NCI-H226 (cell line): ENCODE results near the gene ARVCF.

Source experiments
- DNase-seq: peaks from one replicate; pipeline ENCODE4 v3.0.0-alpha.2; 2015

ARVCF gene

DNA sequence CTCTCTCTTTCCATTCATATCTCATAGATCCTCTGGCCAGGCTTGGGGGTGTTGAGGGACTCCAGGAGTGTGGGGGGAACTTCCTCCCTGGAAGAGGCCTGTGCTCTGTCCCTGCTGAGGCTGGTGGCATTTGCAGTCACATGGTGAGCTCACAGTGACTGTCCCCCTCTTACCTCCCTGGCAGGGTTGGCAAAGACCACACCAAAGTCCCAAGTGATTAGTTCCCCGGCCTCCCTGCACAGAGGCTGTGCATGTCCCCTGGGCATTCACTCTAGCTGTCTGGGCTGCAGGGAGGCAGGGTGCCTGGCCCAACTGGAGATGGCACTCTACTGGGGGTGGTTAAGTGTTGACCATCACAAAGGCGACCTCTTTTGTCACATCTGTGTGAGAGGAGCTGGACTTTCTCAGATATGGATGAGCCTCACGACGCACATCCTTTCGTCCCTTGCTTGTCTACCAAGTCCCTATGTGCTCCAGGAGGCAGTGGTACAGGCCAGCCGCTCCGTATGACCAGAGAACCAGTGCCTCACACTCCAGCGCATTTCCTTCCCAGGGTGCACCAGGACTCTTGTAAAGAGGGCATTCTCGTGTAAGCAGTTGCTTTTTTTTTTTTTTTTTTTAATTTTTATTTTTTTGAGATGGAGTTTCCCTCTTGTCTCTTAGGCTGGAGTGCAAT lies 13.1 kb upstream of the ARVCF start:
- no peak for DNase-seq

- no peak for DNase-seq
Measured at GRCh38 chr22:20028855-20029549, 12.4 kb upstream of the ARVCF start.

- DNase-seq = no peak
Measured at GRCh38 chr22:20027966-20028854, 11.6 kb upstream of the ARVCF start.

DNA sequence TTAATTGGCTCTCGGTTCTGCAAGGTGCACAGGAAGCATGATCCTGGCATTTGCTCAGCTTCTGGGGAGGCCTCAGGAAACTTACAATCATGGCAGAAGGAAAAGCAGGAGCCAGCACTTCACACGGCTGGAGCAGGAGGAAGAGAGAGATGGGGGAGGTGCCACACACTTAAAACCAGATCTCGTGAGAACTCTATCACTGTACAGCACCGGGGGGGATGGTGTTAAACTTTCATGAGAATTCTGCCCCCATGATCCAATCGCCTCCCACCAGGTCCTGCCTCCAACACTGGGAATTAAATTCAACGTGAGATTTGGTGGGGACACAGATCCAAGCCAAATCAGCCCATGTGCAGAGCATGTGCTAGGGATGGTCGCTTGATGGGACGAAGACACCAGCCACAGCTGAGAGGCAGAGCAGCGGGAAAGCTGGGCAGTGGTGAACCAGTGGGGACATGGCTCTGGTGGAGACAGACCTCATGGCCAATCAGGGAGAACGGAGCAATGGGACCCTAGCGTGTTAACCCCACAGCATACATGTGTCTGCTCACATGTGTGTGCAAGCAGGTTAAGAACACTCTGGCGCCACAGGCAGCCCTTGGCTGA lies 10.5 kb upstream of the ARVCF start:
- DNase-seq = no peak

DNA sequence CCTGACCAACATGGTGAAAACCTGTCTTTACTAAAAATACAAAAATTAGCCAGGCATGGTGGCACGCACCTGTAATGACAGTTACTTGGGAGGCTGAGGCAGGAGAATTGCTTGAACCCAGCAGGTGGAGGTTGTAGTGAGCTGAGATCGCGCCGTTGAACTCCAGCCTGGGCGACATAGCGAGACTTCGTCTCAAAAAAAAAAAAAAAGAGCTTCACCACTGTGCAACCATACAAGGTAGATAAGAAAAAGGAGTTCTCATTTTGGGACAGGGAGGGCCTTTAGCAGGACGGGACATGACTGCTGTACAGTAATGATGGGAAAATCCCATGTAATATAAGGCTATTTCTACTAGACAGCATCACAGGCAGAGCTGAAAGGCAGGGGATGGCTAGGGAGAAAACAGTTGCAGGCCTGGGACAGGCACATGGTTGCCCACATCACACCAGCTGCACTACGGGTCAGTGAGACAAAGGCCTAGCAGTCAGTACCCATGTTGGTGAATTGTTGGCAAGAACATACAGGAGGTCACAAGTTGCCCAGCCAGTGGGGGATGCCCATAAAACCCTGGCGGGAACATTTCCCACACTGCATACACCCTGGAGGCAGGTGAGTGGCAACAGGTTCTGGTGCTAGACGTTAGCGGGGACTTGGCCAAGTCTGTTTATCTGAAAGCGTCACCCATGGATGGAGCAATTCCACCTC lies 9.7 kb upstream of the ARVCF start:
- DNase-seq = no peak

DNA sequence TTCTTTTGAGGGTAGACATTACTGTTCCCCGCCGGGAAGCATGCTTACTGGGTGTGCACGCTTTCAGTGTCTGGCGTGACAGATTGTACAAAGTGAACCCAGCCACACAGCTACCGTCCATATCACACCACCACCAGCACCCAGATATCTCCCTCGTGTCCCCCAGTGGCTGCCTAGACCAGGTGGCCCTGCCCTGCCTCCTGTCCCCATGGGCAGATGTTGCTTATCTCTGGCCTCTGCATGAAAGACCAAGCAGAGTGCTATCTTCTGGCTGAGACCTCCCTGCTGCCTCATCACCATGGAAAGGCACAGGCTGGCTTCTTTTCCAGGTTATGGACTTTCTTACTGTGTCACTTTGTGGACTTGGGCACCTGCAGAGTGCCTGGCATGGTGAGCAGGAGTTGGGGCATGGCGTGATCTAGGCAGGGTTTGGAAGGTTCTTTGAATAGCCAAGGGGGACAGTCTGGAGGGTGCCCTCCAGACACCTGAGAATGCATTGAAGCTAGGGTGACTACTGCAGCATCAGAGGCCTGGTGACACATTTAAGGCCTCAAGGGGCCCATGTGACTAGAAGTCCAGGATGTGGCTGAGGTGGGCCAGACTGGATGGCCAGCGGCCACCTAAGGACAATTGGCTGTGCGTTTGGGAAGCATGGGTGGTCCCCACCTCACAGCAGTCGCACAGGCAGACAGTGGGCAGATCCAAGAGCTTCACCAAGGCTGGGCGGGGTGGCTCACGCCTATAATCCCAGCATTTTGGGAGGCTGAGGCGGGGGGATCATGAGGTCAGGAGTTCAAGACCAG lies 9.0 kb upstream of the ARVCF start:
- DNase-seq = no peak

- DNase-seq = no peak
Measured at GRCh38 chr22:20024650-20025397, 8.2 kb upstream of the ARVCF start.

GRCh38 chr22:20024225-20024624 lies 7.6 kb upstream of the ARVCF start:
- DNase-seq = no peak

GRCh38 chr22:20022978-20023613 lies 6.5 kb upstream of the ARVCF start:
- DNase-seq = no peak

GRCh38 chr22:20022231-20022977 lies 5.8 kb upstream of the ARVCF start:
- no peak for DNase-seq

DNA sequence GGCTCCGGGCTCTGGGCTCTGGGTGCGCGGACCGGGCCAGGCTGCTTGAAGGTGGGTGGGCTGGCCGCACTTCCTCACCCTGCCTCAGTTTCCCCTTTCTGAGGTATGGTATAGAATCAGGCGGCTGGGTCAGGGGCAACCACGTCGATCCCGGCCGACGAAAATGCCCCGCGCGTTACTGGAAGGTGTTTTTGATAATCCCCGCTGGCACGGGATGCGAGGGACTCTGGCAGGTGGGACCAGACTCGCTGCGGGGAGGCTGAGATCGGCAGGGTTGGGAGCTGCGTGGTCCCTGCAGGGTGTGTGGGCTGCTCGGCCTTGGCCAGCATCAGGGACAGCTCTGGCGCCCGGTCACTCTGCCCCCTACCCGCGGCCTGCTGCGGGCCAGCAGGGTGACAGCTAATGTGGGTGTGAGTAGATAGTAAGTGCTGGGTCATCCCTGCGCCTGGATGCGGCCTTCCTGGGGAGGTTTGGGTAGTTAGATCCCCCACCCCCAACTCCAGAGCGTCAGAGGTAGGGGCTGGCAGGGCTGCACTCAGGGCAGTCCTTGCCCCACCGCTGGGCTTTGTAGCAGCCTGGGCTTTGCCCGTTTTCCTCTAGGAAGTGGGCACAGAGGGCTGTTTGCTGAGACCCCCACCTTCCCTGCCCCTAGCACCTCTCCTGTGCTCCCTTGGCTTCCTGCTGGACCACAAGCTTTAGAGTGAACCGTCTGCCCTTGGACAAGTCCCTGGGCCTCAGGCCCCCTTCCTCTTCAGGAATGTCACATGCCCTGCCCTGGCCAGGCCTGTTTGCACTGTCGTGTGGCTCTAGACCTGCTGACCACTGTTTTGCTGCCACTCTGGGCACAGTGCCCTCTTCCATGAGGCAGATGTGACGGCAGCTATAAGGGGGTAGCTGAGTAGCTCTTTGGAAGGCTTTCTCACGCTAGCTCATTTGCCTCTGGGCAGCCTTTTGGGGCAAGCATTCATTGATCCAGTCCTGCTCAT lies 4.9 kb upstream of the ARVCF start:
- no peak for DNase-seq

DNA sequence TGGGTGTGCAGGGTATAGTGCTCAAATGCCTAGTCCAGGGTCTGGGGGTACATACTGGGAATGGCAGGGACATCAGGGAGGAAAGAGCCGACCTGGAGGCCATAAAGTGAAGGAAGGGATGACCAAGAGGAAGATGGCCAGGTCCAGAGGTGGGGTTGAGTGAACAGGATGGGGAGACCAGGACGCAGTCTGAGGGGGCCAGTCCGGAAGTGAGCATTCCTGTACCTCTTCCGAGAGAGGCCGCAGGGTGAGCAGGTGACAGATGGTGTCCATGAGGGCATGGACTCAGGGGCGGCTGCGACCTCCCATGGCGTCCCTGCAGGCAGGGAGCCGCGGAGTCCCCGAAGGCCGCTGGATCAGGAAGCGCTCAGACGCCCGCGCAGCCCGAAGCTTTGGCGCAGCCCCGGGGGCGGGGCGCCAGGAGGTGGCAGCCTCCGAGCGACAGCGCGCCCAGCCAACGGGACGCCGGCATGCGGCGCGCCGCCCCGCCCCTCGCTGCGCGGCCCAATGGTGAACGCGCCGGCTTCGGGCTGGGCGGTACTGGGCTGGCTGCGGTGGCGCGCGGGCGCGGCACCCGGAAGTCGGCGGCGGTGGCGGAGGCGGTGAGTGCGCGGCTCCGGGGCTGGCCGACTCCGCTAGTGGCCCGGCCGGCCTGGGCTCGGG lies 4.0 kb upstream of the ARVCF start, which contains the start of gene TANGO2:
TANGO2 (plus strand) TSS at position 578 of the 663 bp plus-strand sequence. CDS start 15,689 bp downstream, outside the sequence.
- peak; percentile 64 for DNase-seq

GRCh38 chr22:20019661-20020532 lies 3.3 kb upstream of the ARVCF start:
- DNase-seq = no peak

GRCh38 chr22:20018001-20018400 lies 1.4 kb upstream of the ARVCF start:
- DNase-seq = no peak

DNA sequence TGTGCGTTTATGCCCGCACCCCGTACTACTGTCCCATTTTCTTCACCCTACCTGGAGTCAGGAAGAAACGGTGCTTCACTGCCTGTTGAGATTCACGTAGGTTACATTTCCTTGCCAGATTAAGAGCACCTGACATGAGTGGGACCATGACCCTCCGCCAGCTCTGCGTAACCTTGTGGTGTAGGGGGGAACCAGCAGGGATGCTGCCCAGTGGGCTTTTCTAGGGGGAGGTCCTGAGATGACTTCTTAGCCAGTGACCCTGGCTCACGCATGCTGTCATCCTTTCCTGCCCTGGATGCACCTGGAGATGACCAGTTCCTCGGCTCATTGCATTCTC lies 967 bp upstream of the ARVCF start:
- DNase-seq = no peak

- DNase-seq = no peak
Measured at GRCh38 chr22:20015971-20016733, 471 bp downstream of the ARVCF start.
